ENCODE measurements around the gene MUCL3.

Gene MUCL3, protein sequence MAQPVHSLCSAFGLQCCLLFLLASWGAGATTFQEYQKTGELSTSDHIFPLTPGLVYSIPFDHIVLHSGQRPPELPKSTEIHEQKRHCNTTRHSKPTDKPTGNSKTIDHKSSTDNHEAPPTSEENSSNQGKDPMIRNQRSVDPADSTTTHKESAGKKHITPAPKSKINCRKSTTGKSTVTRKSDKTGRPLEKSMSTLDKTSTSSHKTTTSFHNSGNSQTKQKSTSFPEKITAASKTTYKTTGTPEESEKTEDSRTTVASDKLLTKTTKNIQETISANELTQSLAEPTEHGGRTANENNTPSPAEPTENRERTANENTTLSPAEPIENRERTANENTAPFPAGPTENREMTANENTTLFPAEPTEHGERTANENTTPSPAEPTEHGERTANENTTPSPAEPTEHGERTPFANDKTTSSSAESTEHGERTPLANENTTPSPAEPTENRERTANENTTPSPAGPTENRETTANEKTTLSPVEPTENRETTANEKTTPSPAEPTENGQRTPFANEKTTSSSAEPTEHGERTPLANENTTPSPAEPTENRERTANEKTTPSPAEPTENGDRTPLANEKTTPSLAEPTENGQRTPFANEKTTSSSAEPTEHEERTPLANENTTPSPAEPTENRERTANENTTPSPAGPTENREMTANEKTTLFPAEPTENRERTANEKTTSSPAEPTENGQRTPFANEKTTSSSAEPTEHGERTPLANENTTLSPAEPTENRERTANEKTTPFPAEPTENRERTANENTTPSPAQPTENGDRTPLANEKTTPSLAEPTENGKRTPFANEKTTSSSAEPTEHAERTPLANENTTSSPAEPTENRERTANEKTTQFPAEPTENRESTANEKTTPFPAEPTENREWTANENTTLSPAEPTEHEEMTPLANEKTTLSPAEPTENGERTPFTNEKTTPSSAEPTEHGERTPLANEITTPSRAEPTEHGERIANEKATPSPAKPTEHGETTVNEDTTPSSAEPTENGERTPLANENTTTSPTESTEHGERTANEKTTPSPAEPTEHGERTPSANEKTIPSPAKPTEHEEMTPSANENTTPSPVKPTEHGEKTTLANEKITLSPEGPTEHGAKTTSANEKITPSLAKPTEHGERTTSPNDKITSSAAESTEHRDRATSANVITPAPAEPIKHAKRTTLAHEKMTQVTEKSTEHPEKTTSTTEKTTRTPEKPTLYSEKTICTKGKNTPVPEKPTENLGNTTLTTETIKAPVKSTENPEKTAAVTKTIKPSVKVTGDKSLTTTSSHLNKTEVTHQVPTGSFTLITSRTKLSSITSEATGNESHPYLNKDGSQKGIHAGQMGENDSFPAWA (N-terminal part only)

DNA sequence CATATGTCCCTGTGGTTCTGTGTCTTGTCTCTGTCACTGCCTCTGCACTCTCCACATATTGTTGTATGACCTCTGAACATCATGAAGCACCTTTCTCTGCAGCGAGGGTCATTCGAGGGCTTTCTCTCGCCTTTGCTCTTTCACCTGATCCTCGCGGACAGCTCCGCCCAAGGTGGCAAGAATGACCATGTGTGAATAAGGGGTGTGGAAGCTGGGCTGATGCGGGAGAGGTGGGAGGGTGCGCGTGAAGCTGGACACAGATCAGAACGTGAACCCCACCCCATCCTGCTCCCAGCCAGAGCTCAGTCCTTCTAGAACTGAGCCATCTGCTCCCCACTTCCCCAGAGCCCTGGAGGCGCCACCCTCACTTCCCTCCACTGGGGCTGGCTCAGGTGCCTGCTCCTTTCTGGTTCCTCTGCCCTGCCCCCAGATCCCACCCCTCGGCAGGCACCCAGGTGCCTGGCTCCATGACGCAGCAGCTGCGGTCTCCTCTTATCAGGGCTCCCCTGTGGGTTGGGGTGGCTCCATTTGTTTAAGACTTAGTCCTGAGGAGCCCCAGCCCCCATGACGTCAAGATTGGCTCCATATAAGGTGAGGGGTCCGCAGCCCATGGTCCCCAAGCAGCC, at the start of gene MUCL3:
Gene MUCL3 (plus strand): TSS at position 613 of the 626 bp plus-strand sequence. CDS start 27 bp downstream, outside the sequence.
- no peak for DNase-seq (ENCODE audit: low spot score)
- POLR2A ChIA-PET (ENCODE audit: low non-redundant PET), result no interaction called here
- TF ChIP-seq, protein P1, sequence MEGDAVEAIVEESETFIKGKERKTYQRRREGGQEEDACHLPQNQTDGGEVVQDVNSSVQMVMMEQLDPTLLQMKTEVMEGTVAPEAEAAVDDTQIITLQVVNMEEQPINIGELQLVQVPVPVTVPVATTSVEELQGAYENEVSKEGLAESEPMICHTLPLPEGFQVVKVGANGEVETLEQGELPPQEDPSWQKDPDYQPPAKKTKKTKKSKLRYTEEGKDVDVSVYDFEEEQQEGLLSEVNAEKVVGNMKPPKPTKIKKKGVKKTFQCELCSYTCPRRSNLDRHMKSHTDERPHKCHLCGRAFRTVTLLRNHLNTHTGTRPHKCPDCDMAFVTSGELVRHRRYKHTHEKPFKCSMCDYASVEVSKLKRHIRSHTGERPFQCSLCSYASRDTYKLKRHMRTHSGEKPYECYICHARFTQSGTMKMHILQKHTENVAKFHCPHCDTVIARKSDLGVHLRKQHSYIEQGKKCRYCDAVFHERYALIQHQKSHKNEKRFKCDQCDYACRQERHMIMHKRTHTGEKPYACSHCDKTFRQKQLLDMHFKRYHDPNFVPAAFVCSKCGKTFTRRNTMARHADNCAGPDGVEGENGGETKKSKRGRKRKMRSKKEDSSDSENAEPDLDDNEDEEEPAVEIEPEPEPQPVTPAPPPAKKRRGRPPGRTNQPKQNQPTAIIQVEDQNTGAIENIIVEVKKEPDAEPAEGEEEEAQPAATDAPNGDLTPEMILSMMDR (conservative IDR thresholded peaks at IDR 0.05; ENCODE audit: low read depth), result no peak
- H3K27ac ChIP-seq, result peak within 1 kb of the TSS; percentile 27; the same call in 1 of the 2 replicates
- CTCF ChIA-PET, result interaction anchor here (0.5 to 1.9 kb wide), 5 partner anchors 25 to 252 kb away, joined by 3 to 6 read pairs (median 3); no protein-coding TSS in a partner anchor

DNA sequence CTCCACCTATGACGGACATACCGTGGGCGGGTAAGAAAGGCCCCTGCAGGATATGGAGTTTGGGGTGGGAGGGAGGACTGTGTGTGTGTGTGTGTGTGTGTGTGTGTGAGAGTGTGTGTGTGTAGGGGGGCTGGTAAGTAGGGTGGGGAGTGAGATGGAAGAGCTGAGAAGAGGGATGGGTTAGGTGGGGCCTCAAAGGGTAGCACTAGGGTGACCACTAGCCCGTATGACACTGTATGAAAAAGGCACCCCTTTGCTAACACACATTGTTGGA, 49.4 kb upstream of the MUCL3 start:
- DNase-seq (ENCODE audit: low spot score), result no peak
- ChIA-PET CTCF (interaction anchor here (0.6 kb wide), 1 partner anchor 39 kb away, joined by 3 read pairs; no protein-coding TSS in a partner anchor), POLR2A (ENCODE audit: low non-redundant PET) (no interaction called here)
- TF ChIP-seq, protein P1 (conservative IDR thresholded peaks at IDR 0.05; ENCODE audit: low read depth), result no peak
- H3K27ac ChIP-seq, result peak overlapping the region; percentile 84

DNA sequence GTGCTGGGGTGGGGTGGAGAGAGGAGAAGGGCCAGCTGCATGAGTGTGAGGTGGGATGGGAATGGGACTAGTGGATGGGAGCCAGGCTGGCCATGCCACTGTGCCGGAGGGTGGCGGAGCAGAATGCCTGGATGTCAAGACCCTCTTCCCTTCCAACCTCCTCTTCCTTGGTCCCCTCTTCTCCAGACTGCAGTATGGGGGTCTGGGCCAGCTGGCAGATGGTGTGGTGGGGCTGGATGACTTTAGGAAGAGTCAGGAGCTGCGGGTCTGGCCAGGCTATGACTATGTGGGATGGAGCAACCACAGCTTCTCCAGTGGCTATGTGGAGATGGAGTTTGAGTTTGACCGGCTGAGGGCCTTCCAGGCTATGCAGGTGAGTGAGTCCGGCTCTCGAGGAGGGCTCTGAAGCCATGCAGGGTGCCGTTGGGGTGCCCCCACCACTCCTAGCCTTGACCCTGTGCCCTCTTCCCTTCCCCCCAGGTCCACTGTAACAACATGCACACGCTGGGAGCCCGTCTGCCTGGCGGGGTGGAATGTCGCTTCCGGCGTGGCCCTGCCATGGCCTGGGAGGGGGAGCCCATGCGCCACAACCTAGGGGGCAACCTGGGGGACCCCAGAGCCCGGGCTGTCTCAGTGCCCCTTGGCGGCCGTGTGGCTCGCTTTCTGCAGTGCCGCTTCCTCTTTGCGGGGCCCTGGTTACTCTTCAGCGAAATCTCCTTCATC, 48.8 kb upstream of the MUCL3 start:
- ChIA-PET CTCF (interaction anchor here (0.6 kb wide), 1 partner anchor 39 kb away, joined by 3 read pairs; no protein-coding TSS in a partner anchor), POLR2A (ENCODE audit: low non-redundant PET) (no interaction called here)
- peak overlapping the region; percentile 84 for H3K27ac ChIP-seq
- DNase-seq (ENCODE audit: low spot score), result no peak
- TF ChIP-seq, protein P1 (conservative IDR thresholded peaks at IDR 0.05; ENCODE audit: low read depth), result no peak

DNA sequence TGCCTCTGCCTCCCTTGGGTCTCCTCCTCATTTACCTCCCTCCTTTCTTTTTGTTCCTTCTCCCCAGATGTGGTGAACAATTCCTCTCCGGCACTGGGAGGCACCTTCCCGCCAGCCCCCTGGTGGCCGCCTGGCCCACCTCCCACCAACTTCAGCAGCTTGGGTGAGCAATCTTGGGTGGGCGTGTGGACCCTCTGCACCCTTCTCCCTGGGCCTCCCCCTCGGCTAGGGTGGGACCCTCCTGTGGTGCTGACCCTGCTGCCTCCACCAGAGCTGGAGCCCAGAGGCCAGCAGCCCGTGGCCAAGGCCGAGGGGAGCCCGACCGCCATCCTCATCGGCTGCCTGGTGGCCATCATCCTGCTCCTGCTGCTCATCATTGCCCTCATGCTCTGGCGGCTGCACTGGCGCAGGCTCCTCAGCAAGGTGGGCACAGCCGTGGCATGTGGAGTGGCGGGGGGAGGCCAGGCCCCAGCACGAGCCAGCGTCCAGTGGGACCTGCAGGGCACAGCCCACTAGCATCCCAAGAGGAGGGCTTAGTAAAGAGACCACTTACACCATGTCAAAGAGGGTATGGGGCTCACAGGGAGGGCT, 47.7 kb upstream of the MUCL3 start:
- POLR2A ChIA-PET (ENCODE audit: low non-redundant PET), result no interaction called here
- TF ChIP-seq, protein P1 (conservative IDR thresholded peaks at IDR 0.05; ENCODE audit: low read depth), result no peak
- CTCF ChIA-PET, result no interaction called here
- no peak for DNase-seq (ENCODE audit: low spot score)
- peak overlapping the region; percentile 37 for H3K27ac ChIP-seq

DNA sequence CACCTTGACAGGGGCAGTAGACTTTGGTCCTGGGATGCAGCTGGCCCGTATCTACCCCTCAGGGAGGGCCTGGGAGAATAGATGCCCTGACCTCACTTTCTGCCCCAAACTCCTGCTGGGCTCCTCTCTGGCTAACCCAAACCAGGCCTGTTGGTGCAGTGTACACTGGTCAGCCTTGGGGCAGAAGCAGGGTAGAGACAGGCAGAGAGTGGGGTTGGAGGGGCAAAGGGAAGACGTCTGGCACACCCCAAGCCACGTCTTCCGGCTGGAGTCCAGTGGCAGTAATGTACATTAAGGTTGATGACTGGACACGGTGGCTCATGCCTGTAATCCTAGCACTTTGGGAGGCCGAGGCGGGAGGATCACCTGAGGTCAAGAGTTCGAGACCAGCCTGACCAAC, 47.1 kb upstream of the MUCL3 start:
- DNase-seq (ENCODE audit: low spot score), result no peak
- H3K27ac ChIP-seq, result peak overlapping the region; percentile 37
- TF ChIP-seq, protein P1 (conservative IDR thresholded peaks at IDR 0.05; ENCODE audit: low read depth), result no peak
- ChIA-PET POLR2A (ENCODE audit: low non-redundant PET) (no interaction called here), CTCF (no interaction called here)
